ENCODE data around the gene CHD5. TPM values are rescaled to one million over a fixed set of nuclear protein-coding genes. Genes with fewer than 3 reads are reported as not detected.

The CHD5 gene
- total RNA-seq, 1 donor from 2014 or later: 0.42 TPM

- Mint-ChIP-seq H3K27me3 (ENCODE audit: low read depth) (peaks cover 9% of the 10 kb centered on the region), H3K9me3 (ENCODE audit: low read depth) (no peaks in the 10 kb centered on the region), H3K27ac (ENCODE audit: unreplicated experiment) (no peak overlapping the region), H3K4me3 (ENCODE audit: unreplicated experiment) (no peak overlapping the region), H3K36me3 (ENCODE audit: low read depth) (peaks cover 2% of the 10 kb centered on the region), H3K4me1 (ENCODE audit: low read depth) (no peaks in the 10 kb centered on the region)
- no peak for TF ChIP-seq CTCF (IDR thresholded peaks at IDR 0.05)
- DNase-seq (ENCODE audit: low spot score): no peak
Measured at GRCh38 chr1:6107409-6108356, 72.4 kb downstream of the CHD5 start.

DNA sequence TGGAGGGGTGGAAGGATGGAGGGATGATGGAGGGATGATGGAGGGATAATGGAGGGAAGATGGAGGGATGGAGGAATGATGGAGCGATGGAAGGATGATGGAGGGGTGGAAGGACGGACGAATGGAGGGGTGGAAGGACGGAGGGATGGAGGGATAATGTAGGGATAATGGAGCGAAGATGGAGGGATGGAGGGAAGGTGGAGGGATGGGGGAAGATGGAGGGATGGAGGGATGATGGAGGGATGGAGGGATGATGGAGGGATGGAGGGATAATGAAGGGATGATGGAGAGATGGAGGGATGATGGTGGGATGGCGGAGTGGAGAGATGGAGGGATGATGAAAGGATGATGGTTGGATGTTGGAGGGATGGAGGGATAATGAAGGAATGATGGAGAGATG, 73.1 kb downstream of the CHD5 start:
- H3K4me1 Mint-ChIP-seq (ENCODE audit: low read depth): no peaks in the 10 kb centered on the region
- TF ChIP-seq CTCF (IDR thresholded peaks at IDR 0.05): no peak
- DNase-seq (ENCODE audit: low spot score): no peak
- no peaks in the 10 kb centered on the region for H3K36me3 Mint-ChIP-seq (ENCODE audit: low read depth)
- H3K27ac Mint-ChIP-seq (ENCODE audit: unreplicated experiment): no peak overlapping the region
- H3K27me3 Mint-ChIP-seq (ENCODE audit: low read depth): peaks cover 6% of the 10 kb centered on the region
- no peak overlapping the region for H3K4me3 Mint-ChIP-seq (ENCODE audit: unreplicated experiment)
- no peaks in the 10 kb centered on the region for H3K9me3 Mint-ChIP-seq (ENCODE audit: low read depth)

GRCh38 chr1:6106321-6106731, 73.8 kb downstream of the CHD5 start:
- H3K4me3 Mint-ChIP-seq (ENCODE audit: unreplicated experiment): no peak overlapping the region
- H3K27me3 Mint-ChIP-seq (ENCODE audit: low read depth): peaks cover 6% of the 10 kb centered on the region
- TF ChIP-seq CTCF (IDR thresholded peaks at IDR 0.05): no peak
- no peaks in the 10 kb centered on the region for H3K9me3 Mint-ChIP-seq (ENCODE audit: low read depth)
- H3K4me1 Mint-ChIP-seq (ENCODE audit: low read depth): no peaks in the 10 kb centered on the region
- no peak overlapping the region for H3K27ac Mint-ChIP-seq (ENCODE audit: unreplicated experiment)
- peak; percentile 81 for DNase-seq (ENCODE audit: low spot score)
- no peaks in the 10 kb centered on the region for H3K36me3 Mint-ChIP-seq (ENCODE audit: low read depth)

GRCh38 chr1:6105763-6106162, 74.4 kb downstream of the CHD5 start:
- TF ChIP-seq CTCF (IDR thresholded peaks at IDR 0.05): no peak
- H3K36me3 Mint-ChIP-seq (ENCODE audit: low read depth): no peaks in the 10 kb centered on the region
- no peak overlapping the region for H3K27ac Mint-ChIP-seq (ENCODE audit: unreplicated experiment)
- H3K9me3 Mint-ChIP-seq (ENCODE audit: low read depth): no peaks in the 10 kb centered on the region
- no peaks in the 10 kb centered on the region for H3K4me1 Mint-ChIP-seq (ENCODE audit: low read depth)
- no peak overlapping the region for H3K4me3 Mint-ChIP-seq (ENCODE audit: unreplicated experiment)
- DNase-seq (ENCODE audit: low spot score): peak; percentile 69
- H3K27me3 Mint-ChIP-seq (ENCODE audit: low read depth): peaks cover 6% of the 10 kb centered on the region

DNA sequence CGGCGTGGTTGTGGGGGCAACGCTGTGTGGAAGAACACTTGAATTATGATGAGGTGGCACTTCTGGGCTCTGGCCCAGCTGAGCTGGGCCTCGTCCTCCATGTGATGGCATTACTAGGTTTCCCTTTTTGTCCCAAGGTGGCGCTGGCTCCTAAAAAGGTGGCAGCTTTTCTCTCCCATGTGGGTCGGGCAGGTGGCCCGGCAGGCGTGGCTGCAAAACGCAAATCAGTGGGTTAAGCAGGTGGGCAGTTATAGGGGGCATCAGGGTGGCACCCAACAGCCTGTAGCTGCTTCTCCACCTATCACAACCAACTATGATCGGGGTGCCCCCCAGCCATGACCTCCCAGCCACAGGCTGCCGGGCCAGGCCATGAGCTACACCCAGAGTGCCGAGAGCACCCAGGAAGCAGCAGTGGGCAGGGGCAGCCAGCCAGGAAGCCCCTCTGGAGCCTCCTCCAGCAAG, 74.9 kb downstream of the CHD5 start:
- peak; percentile 58 for DNase-seq (ENCODE audit: low spot score)
- Mint-ChIP-seq H3K4me1 (ENCODE audit: low read depth) (no peaks in the 10 kb centered on the region), H3K27me3 (ENCODE audit: low read depth) (peaks cover 5% of the 10 kb centered on the region), H3K27ac (ENCODE audit: unreplicated experiment) (no peak overlapping the region), H3K9me3 (ENCODE audit: low read depth) (no peaks in the 10 kb centered on the region), H3K4me3 (ENCODE audit: unreplicated experiment) (no peak overlapping the region), H3K36me3 (ENCODE audit: low read depth) (no peaks in the 10 kb centered on the region)
- peak; percentile 30 for TF ChIP-seq CTCF (IDR thresholded peaks at IDR 0.05)

Measured in chondrocyte (in vitro differentiated cells).